Chondrocyte (in vitro differentiated cells): Measurements from ENCODE around the gene AMH. TPM values are rescaled to one million over a fixed set of nuclear protein-coding genes. Genes with fewer than 3 reads are reported as not detected.

ENCODE experiments used
- DNase-seq: peaks from one replicate; pipeline ENCODE4 v3.0.0; 2021; ENCODE audit warnings: mixed read lengths, low spot score
- H3K27ac Mint-ChIP-seq: one replicate; pipeline ENCODE4 v1.8.0; 2021; ENCODE audit warnings: mild to moderate bottlenecking, moderate library complexity, mixed read lengths; ENCODE audit not compliant: unreplicated experiment
- H3K27me3 Mint-ChIP-seq: 2 replicates; pipeline ENCODE4 v1.8.0; 2021; ENCODE audit warnings: low read depth, mixed read lengths
- H3K36me3 Mint-ChIP-seq: 2 replicates; pipeline ENCODE4 v1.8.0; 2021; ENCODE audit warnings: low read depth, mixed read lengths
- H3K4me1 Mint-ChIP-seq: 2 replicates; pipeline ENCODE4 v1.8.0; 2021; ENCODE audit warnings: low read depth, mild to moderate bottlenecking, mixed read lengths
- H3K4me3 Mint-ChIP-seq: one replicate; pipeline ENCODE4 v1.8.0; 2021; ENCODE audit warnings: mild to moderate bottlenecking, moderate library complexity, mixed read lengths; ENCODE audit not compliant: unreplicated experiment
- H3K9me3 Mint-ChIP-seq: 2 replicates; pipeline ENCODE4 v1.8.0; 2021; ENCODE audit warnings: low read depth, mixed read lengths
- CTCF ChIP-seq: fragments of 200-600 bp; sonication (generic); IDR thresholded peaks from 2 replicates; pipeline ENCODE4 v1.5.0; 2021; ENCODE audit warnings: antibody characterized with exemption, mild to moderate bottlenecking, moderate library complexity
- total RNA-seq: library from RNA; stranded (reverse); gene quantifications from 3 replicates; pipeline ENCODE4 v1.2.1, GENCODE V29; 2021

Gene AMH
- total RNA-seq, 1 donor from 2014 or later = 10.8 TPM

- Mint-ChIP-seq H3K4me3 (no peak overlapping the region), H3K36me3 (peaks cover 5% of the 10 kb centered on the region), H3K27ac (no peak overlapping the region), H3K9me3 (no peaks in the 10 kb centered on the region), H3K27me3 (no peaks in the 10 kb centered on the region), H3K4me1 (peaks cover 28% of the 10 kb centered on the region)
- DNase-seq = no peak
- TF ChIP-seq CTCF = no peak
These were observed 4.6 kb upstream of the AMH start for GRCh38 chr19:2244486-2244885.

- H3K4me3 Mint-ChIP-seq = no peak overlapping the region
These were observed 3.9 kb upstream of the AMH start for GRCh38 chr19:2245273-2245672.

GRCh38 chr19:2246014-2246620 lies 3.0 kb upstream of the AMH start:
- peaks cover 14% of the 10 kb centered on the region for H3K4me1 Mint-ChIP-seq
- H3K36me3 Mint-ChIP-seq = peaks cover 5% of the 10 kb centered on the region
- H3K9me3 Mint-ChIP-seq = no peaks in the 10 kb centered on the region
- no peak overlapping the region for H3K27ac Mint-ChIP-seq
- no peak for DNase-seq
- no peaks in the 10 kb centered on the region for H3K27me3 Mint-ChIP-seq
- TF ChIP-seq CTCF = no peak
- no peak overlapping the region for H3K4me3 Mint-ChIP-seq

More at GRCh38 chr19:2245273-2245672, 3.9 kb upstream of the AMH start:
- TF ChIP-seq CTCF = no peak
- H3K27me3 Mint-ChIP-seq = no peaks in the 10 kb centered on the region
- H3K4me1 Mint-ChIP-seq = peaks cover 22% of the 10 kb centered on the region
- DNase-seq = no peak
- peaks cover 5% of the 10 kb centered on the region for H3K36me3 Mint-ChIP-seq
- H3K27ac Mint-ChIP-seq = no peak overlapping the region
- no peaks in the 10 kb centered on the region for H3K9me3 Mint-ChIP-seq

- H3K4me3 Mint-ChIP-seq = no peak overlapping the region
- no peak for TF ChIP-seq CTCF
- DNase-seq = no peak
- no peaks in the 10 kb centered on the region for H3K9me3 Mint-ChIP-seq
- peaks cover 7% of the 10 kb centered on the region for H3K4me1 Mint-ChIP-seq
- no peaks in the 10 kb centered on the region for H3K27me3 Mint-ChIP-seq
- H3K36me3 Mint-ChIP-seq = peaks cover 5% of the 10 kb centered on the region
- H3K27ac Mint-ChIP-seq = no peak overlapping the region
These were observed 2.2 kb upstream of the AMH start for GRCh38 chr19:2246801-2247361.

- H3K4me3 Mint-ChIP-seq = no peak overlapping the region
- H3K36me3 Mint-ChIP-seq = peaks cover 5% of the 10 kb centered on the region
- no peak for TF ChIP-seq CTCF
- H3K27ac Mint-ChIP-seq = no peak overlapping the region
- peaks cover 3% of the 10 kb centered on the region for H3K4me1 Mint-ChIP-seq
- H3K9me3 Mint-ChIP-seq = no peaks in the 10 kb centered on the region
- no peaks in the 10 kb centered on the region for H3K27me3 Mint-ChIP-seq
- DNase-seq = no peak
These were observed 1.6 kb upstream of the AMH start for GRCh38 chr19:2247433-2248101.
